NCI-H1417 (cell line): Measurements from ENCODE around the gene CLSTN2.
"Not testable (repeated sequence)": the region's sequence is repeated elsewhere in the genome, so short reads cannot be mapped to it uniquely, and the experiment has no call there.

ENCODE experiments used
- DNase-seq, 3 experiments: peaks; one replicate each; lab custom pipeline; 2025; lab: John Stamatoyannopoulos, UW

Gene CLSTN2

GRCh38 chr3:140423146-140423545 is 488.2 kb downstream of the CLSTN2 start:
- no peak for DNase-seq

GRCh38 chr3:140423574-140423973 is 488.6 kb downstream of the CLSTN2 start:
- DNase-seq = not testable (repeated sequence)

GRCh38 chr3:140424211-140424610 is 489.2 kb downstream of the CLSTN2 start:
- no peak for DNase-seq

GRCh38 chr3:140424726-140425125 is 489.7 kb downstream of the CLSTN2 start:
- no peak for DNase-seq

DNA sequence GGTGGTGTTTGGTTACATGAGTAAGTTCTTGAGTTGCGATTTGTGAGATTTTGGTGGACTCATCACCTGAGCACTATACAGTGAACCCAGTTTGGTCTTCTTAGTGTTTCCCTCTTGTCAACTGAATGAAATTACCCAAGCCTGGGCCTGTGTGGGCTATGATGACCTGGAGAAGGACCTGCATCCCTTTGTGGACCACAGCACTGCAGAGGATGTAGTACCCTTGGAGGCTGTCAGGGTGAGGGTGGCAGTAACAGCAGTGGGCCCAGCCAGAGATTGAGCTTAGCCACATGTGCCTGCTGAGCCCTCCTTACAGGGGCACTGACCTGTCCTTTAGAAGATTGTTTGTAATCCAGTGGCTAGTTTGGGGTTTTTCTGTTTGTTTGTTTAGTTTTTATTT is 492.8 kb downstream of the CLSTN2 start:
- no peak for DNase-seq

GRCh38 chr3:140428380-140428779 is 493.4 kb downstream of the CLSTN2 start:
- peak in 1 of 3 experiments; percentile 41 for DNase-seq

DNA sequence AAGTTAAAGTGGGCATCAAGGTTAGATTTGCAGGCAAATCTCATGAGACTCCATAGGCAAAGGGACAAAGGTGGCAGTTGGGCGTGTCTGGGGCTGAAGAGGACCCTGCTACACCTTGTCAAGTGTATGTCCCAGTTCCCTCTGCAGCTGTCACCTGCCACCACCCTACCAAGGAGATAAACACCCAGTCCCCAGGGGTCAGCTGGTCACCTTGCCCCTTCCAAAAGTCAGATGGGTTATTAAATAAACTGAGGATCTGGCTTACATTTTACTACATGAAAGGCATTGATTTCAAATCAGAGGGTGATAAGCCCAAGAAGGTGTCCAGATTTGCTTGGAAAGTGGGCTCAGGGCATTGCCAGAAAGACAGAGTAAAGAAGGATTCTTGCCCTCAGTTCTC is 494.8 kb downstream of the CLSTN2 start:
- no peak for DNase-seq

DNA sequence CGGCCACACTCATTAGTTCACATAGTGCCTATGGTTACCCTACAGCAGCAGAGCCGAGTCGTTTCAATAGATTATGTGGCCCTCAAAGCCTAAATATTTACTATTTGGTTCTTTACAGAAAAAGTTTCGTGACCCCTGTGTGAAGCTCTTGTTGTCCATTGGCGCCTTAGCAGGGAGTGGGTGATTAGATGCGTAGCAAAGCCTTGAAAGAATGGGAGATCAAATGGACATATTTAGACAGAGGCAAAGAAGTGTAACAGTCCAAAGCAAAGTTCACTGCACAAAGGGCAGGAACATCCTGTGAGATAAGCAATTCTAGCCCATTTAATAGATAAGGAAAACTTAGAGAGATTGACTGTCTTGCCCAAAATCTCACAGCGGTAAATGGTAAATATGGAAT is 495.5 kb downstream of the CLSTN2 start:
- DNase-seq = no peak

GRCh38 chr3:140432229-140432669 is 497.3 kb downstream of the CLSTN2 start:
- DNase-seq = peak; percentile 87 to 96 (median 89)

- DNase-seq = no peak
Measured at GRCh38 chr3:140433431-140433830, 498.4 kb downstream of the CLSTN2 start.

DNA sequence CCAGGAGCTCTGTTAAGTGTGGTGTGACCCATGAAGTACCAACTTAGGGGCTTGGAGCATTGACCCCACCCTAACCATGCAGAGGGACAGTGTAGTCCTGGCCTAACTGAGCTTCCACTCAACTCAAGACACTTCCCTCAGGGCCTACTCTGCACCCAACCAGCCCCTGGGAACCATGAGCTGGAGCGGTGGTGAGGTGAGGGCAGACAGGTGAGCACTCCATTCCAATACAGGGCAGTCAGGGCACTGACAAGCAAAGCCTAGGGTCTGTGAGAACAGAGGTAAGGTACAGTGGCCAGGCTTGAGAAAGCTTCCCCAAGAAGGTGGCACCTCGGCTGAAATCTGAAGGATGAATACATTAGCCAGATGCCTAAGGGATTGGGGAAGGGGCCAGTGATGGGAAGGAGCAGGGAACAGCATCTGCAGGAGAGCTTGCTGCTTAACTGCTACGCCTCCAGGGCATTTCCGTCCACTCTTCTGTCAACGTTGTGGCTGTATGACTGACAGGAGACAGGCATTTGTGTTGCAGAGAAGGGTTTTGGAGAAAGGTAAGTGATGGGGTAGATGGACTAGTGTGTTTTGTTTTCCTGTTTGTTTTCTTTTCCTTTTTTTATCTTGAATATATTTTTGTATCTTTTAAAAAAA is 499.4 kb downstream of the CLSTN2 start:
- DNase-seq = peak in 1 of 3 experiments; percentile 9

DNA sequence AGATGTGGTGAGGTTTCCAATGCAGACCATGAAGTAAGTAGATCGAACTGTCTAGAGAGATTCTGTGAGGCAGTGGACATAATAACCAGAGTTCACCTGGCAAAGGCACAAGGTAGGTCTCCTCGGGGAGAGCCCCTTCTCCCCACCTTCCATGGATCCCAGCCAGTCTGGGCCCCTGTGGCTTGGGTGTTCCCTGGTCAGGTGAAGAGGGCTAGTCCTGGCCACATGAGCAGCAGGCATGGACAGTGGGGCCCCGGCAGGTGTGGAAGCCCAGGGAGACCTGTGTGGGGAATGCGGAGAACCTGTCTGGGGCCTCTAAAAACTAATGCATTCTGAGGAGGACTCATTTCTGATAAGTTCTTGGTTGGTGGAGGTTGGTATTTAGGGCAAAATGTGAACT is 501.4 kb downstream of the CLSTN2 start:
- DNase-seq = no peak

- no peak for DNase-seq
Measured at GRCh38 chr3:140438736-140439470, 503.9 kb downstream of the CLSTN2 start.

DNA sequence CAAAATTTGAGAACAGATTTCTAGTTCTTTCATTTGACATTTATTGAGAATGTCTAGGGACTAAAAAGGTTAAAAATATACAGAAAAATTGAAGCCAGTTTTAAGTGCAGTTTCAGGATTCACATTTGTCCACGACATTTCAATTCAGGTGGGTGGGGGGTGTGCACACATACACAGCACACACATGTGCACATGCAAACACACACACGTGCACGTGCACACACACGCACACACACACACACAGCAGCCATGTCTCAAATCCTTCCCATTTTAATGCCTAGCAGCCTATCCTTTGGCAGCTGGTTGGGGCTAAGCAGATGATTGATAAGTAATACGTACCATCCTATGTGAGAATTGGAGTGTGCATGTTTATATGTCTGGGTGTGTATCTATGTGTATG is 504.5 kb downstream of the CLSTN2 start:
- DNase-seq = no peak

DNA sequence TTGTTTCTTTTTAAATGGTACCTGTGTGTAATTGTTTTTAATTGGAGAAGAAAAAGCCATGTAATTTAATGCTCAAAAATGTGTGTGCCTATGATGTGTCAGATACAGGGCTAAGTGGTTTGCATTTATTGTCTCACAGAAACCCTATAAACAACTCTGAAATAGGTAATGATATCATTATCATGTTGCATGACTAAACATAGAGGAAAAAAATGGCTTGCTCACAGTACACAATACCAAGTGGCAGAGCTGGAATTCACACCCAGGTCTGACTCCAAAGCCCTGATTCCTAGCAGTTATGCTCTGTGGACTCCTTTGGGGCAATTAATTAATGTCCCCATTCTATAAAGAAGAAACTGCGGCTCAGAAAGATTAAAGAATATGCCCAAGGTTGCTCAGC is 505.5 kb downstream of the CLSTN2 start:
- no peak for DNase-seq

- no peak for DNase-seq
Measured at GRCh38 chr3:140441006-140441405, 506.0 kb downstream of the CLSTN2 start.

DNA sequence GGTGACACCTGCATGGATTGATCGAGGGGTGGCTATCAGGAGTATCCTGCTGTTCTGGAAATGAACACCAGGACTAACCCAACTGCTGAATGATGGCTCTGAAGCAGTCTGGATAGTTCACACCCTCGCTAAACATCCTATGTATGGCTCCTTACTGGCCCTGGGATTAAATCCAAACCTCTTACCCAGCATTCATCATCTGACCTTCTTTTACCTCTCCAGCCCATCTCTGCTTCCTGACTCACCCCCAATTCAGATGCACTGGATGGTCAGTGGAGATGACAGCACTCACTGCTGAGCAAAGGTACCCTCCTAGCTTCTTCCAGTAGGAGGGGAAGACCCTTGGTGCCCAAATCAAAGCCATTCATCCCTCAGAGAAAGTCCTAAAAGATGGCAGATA is 507.6 kb downstream of the CLSTN2 start:
- no peak for DNase-seq

- DNase-seq = peak in 1 of 3 experiments; percentile 49
Measured at GRCh38 chr3:140443073-140443472, 508.1 kb downstream of the CLSTN2 start.

DNA sequence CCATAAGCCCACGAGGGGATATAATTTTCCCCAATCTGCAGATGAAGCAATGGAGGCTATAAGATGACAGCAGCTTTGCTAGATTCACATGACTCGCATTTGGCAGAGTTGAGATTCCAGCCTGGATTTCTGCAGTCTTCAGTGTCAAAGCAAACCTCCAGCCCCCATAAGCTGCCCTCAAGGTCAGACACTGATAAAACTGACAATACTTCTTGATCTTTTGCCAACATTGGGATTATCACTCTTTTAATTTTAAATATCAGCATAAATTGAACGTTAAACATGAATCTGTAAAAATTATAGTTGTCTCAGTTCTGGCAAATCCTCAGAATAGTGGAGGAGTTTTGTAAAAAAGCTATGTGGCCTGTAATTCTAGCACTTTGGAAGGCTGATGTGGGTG is 508.8 kb downstream of the CLSTN2 start:
- no peak for DNase-seq

DNA sequence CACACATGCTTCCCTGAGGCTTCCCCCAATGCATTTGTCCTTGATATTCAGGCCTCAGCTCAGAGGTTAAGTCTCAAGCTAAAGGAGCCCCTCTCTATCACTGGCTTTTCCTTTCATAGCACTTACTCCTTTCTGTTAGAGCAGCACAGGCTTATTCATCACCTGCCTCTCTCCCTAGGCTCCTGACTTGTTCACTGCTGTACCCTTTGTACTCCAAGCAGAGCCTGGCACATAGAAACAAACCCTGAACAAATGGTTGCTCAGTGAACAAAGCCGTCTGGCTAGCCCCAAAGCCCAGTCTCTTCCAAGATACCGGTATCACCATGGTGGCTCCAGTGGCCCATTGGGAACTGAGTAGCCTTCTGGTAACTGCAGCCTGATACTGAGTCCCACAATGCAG is 511.7 kb downstream of the CLSTN2 start:
- no peak for DNase-seq

DNA sequence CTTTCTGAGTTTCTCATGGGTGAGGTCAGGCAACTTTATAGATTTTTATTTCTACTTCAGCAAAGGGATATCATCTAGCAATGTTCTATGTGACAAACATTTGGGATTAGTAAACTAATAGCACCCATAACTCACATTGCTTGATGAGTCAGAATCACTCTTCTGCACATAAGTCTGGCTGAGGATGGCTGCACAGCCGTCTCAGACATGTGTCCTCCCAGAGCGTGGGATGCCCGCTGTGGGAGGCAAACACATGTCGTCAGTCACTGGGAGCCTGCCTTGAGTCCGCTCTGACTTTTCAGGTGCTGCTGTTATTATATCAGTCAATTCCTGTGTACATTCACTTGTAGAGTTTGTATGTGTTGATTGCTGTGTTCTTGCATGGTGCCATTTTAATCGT is 512.2 kb downstream of the CLSTN2 start:
- DNase-seq = no peak

DNA sequence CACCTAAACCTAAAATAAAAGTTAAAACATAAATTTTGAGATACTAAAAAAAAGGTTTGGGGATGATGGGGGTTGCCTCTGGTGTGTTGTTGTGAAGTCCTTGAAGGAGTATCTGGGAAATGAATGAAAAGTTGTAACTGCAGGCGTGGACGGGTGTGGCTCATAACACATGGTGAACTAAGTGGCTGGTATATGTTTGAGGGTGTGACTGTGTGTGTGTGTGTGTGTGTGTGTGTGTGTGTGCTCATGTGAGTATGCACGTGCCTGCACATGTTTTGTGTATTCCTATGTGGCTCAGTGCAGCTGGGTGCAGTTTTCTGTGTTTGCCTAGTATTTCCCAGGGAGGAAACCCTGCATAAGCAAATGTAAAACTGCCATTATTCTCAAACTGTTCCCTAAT is 513.0 kb downstream of the CLSTN2 start:
- DNase-seq = no peak

DNA sequence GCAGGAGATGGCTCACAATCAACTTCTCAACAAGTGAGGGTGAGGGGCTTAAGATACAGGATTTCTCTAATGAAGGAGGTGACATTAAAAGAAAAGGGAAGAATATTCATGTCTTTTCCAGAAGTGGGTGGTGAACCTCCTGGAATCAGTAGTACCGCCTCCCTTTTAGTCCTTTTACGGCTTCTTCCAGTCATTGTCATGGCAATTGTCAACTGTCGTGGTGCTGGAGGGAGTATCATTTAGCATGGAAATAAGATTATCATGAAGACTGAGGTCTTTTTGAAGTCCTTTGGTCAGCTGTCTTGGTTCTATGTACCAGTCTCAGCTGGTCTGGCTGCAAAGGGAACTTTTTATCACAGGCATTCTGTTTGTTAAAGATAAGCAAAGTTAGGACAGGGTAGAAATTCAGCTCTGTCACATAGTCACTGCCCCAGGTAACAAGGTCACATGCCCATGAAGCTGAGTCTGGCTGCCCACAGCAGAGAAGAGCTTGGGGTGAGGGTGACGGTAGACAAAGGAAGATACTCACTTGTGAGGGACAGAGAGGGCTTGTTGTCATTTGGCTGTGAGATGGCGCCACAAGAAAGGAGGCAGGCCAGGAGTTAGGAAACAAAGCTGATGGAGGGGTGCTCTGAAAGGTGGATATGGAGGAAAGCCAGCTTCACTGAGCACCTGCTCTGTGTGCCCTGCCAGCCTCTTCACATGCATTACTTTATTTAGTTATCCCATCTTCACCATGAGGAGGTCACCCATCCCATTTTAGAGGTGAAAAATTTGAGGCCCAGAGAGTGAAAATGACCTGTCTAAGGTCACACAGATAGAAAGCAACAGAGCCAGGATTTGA is 514.6 kb downstream of the CLSTN2 start:
- DNase-seq = no peak
